Erythroblast (primary cell): ENCODE data around the gene GK.

Experiments used
- GATA1 ChIP-seq: IDR thresholded peaks from 2 replicates; pipeline ENCODE4 v1.6.1; 2011; ENCODE audit warnings: low read depth, mild to moderate bottlenecking, control low read depth, low read length, moderate library complexity
- POLR2A ChIP-seq: IDR thresholded peaks from 2 replicates; pipeline ENCODE4 v1.6.1; 2011; ENCODE audit warnings: mild to moderate bottlenecking, low read length

- TF ChIP-seq POLR2A, result no peak
- TF ChIP-seq GATA1, result no peak
Observed at GRCh38 chrX:30779453-30780030, 126.3 kb downstream of the GK start.
